ENCODE data around the gene CNOT8. TPM values are rescaled to one million over a fixed set of nuclear protein-coding genes. Genes with fewer than 3 reads are reported as not detected.
A peak's percentile ranks its signal among the peaks of the same experiment; 100 is the strongest.

The CNOT8 gene
- polyA plus RNA-seq, 2 of the 4 experiments (the other 2 are of a cell fraction) = 40.6 to 52.7 TPM

- H3K9me3 ChIP-seq = no peaks in the 10 kb centered on the region
- no peak overlapping the region for H3K27ac ChIP-seq
- peaks cover 13% of the 10 kb centered on the region for H3K4me1 ChIP-seq
- ATAC-seq = no peak
- CTCF ChIA-PET = interaction anchor here (0.8 to 1.4 kb wide), 2 partner anchors 13 to 187 kb away, joined by 3 to 5 read pairs; no protein-coding TSS in a partner anchor
- no peak for DNase-seq (ENCODE audit: low read depth in 1 of 2, low spot score in 1 of 2)
- H3K4me2 ChIP-seq = no peak overlapping the region
- no peak for TF ChIP-seq ZC3H11A (IDR thresholded peaks at IDR 0.05)
- TF ChIP-seq KDM5A (IDR thresholded peaks at IDR 0.05) = no peak
- no peak for TF ChIP-seq PBX3 (IDR thresholded peaks at IDR 0.05)
- no peak for TF ChIP-seq CHD4 (IDR thresholded peaks at IDR 0.05; ENCODE audit: borderline replicate concordance)
- no peak for TF ChIP-seq PHF8 (IDR thresholded peaks at IDR 0.05; ENCODE audit: borderline replicate concordance, low read depth)
- no peak for TF ChIP-seq HEYL (CRISPR knock-in tag; IDR thresholded peaks at IDR 0.05)
- TF ChIP-seq, protein P1, sequence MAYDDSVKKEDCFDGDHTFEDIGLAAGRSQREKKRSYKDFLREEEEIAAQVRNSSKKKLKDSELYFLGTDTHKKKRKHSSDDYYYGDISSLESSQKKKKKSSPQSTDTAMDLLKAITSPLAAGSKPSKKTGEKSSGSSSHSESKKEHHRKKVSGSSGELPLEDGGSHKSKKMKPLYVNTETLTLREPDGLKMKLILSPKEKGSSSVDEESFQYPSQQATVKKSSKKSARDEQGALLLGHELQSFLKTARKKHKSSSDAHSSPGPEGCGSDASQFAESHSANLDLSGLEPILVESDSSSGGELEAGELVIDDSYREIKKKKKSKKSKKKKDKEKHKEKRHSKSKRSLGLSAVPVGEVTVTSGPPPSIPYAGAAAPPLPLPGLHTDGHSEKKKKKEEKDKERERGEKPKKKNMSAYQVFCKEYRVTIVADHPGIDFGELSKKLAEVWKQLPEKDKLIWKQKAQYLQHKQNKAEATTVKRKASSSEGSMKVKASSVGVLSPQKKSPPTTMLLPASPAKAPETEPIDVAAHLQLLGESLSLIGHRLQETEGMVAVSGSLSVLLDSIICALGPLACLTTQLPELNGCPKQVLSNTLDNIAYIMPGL (CRISPR knock-in tag; IDR thresholded peaks at IDR 0.05; ENCODE audit: borderline replicate concordance) = no peak
- TF ChIP-seq TP53 (CRISPR knock-in tag; IDR thresholded peaks at IDR 0.05) = no peak
- TF ChIP-seq RFX5 (IDR thresholded peaks at IDR 0.05) = no peak
- no peak for TF ChIP-seq TFCP2L1 (CRISPR knock-in tag; IDR thresholded peaks at IDR 0.05)
- TF ChIP-seq E2F6 (IDR thresholded peaks at IDR 0.05; ENCODE audit: borderline replicate concordance, low read depth) = no peak
- no peak for TF ChIP-seq GATA3 (IDR thresholded peaks at IDR 0.05; ENCODE audit: borderline replicate concordance)
- no peak for TF ChIP-seq CHD2 (IDR thresholded peaks at IDR 0.05; ENCODE audit: low read length, partially characterized antibody)
- TF ChIP-seq CBX2 (IDR thresholded peaks at IDR 0.05; ENCODE audit: borderline replicate concordance, low read depth) = no peak
- no peak for TF ChIP-seq ESRRA (IDR thresholded peaks at IDR 0.05; ENCODE audit: borderline replicate concordance, low read length)
- TF ChIP-seq RNF2 (IDR thresholded peaks at IDR 0.05; ENCODE audit: borderline replicate concordance, low read depth) = no peak
- 87% methylated on average over 6 of the region's 6 CpGs for WGBS (ENCODE audit: missing lambda C conversion rate)
- no peak for FAIRE-seq
- no peak overlapping the region for H3K4me3 ChIP-seq
- POLR2A ChIA-PET = no interaction called here
Observed at GRCh38 chr5:154837009-154837901, 21.2 kb upstream of the CNOT8 start.

DNA sequence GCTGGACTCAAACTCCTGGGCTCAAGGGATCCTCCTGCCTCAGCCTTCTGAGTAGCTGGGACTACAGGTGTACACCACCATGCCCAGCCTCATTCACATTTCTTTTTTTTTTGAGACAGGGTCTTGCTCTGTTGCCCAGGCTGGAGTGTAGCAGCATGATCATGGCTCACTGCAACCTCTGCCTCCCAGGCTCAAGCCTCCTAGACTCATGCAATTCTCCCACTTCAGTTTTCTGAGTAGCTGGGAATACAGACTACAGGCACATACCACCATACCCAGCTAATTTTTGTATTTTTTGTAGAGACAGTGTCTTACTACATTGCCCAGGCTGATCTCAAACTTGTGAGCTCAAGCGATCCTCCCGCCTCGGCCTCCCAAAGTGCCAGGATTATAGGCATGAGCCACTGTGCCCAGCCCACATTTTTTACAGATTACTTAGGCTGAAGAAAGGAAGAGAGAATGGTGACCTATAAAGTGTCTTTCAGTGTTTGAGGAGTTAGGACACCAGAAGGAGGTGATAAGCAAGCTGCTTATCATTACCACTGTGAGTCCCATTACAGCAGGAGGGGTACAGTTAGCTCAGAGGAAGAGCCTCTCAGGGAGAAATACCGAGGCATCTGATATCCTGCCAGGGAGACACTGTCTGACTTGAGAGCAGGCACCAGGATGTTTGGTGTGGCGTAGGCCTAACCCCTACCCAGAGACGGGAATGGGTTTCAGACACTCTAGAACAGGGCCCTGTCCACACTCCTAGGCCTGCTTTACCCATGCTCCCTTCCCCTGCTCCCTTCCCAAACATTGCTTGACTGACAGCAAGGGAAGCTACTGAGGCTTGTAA is 17.8 kb upstream of the CNOT8 start:
- CTCF ChIA-PET = interaction anchor here (0.6 to 0.9 kb wide), 3 partner anchors 18 to 188 kb away, joined by 3 to 4 read pairs (median 3); no protein-coding TSS in a partner anchor
- DNase-seq (ENCODE audit: low read depth in 1 of 2, low spot score in 1 of 2) (no peak), ATAC-seq (peak; percentile 49 to 54; a peak in 4 of 6 replicates), FAIRE-seq (no peak)
- Histone ChIP-seq H3K4me1 (no peaks in the 10 kb centered on the region), H3K4me3 (no peak overlapping the region), H3K27ac (no peak overlapping the region), H3K9me3 (no peaks in the 10 kb centered on the region), H3K4me2 (no peak overlapping the region)
- WGBS (ENCODE audit: missing lambda C conversion rate) = 83% methylated on average over 6 of the region's 6 CpGs
- POLR2A ChIA-PET = interaction anchor here (1.1 kb wide), 1 partner anchor 16 kb away, joined by 3 read pairs; no protein-coding TSS in a partner anchor
- TF ChIP-seq RFX5 (IDR thresholded peaks at IDR 0.05) (no peak), HEYL (CRISPR knock-in tag; IDR thresholded peaks at IDR 0.05) (no peak), CHD2 (IDR thresholded peaks at IDR 0.05; ENCODE audit: low read length, partially characterized antibody) (no peak), CBX2 (IDR thresholded peaks at IDR 0.05; ENCODE audit: borderline replicate concordance, low read depth) (no peak), HOXB13 (CRISPR knock-in tag; IDR thresholded peaks at IDR 0.05; ENCODE audit: low read depth) (no peak), BCL3 (IDR thresholded peaks at IDR 0.05) (no peak), HES2 (IDR thresholded peaks at IDR 0.05) (no peak), RCOR1 (IDR thresholded peaks at IDR 0.05; ENCODE audit: low read depth, low read length) (no peak), FOSB (CRISPR knock-in tag; IDR thresholded peaks at IDR 0.05) (no peak), NPAS2 (CRISPR knock-in tag; IDR thresholded peaks at IDR 0.05; ENCODE audit: borderline replicate concordance) (no peak), ZNF302 (CRISPR knock-in tag; IDR thresholded peaks at IDR 0.05) (no peak), ESRRA (IDR thresholded peaks at IDR 0.05; ENCODE audit: borderline replicate concordance, low read length) (no peak)
- TF ChIP-seq, protein P2, sequence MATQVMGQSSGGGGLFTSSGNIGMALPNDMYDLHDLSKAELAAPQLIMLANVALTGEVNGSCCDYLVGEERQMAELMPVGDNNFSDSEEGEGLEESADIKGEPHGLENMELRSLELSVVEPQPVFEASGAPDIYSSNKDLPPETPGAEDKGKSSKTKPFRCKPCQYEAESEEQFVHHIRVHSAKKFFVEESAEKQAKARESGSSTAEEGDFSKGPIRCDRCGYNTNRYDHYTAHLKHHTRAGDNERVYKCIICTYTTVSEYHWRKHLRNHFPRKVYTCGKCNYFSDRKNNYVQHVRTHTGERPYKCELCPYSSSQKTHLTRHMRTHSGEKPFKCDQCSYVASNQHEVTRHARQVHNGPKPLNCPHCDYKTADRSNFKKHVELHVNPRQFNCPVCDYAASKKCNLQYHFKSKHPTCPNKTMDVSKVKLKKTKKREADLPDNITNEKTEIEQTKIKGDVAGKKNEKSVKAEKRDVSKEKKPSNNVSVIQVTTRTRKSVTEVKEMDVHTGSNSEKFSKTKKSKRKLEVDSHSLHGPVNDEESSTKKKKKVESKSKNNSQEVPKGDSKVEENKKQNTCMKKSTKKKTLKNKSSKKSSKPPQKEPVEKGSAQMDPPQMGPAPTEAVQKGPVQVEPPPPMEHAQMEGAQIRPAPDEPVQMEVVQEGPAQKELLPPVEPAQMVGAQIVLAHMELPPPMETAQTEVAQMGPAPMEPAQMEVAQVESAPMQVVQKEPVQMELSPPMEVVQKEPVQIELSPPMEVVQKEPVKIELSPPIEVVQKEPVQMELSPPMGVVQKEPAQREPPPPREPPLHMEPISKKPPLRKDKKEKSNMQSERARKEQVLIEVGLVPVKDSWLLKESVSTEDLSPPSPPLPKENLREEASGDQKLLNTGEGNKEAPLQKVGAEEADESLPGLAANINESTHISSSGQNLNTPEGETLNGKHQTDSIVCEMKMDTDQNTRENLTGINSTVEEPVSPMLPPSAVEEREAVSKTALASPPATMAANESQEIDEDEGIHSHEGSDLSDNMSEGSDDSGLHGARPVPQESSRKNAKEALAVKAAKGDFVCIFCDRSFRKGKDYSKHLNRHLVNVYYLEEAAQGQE (IDR thresholded peaks at IDR 0.05) = no peak

All from A549 (cell line).